HFFc6 (cell line): ENCODE results near the gene REC8. TPM values are rescaled to one million over a fixed set of nuclear protein-coding genes. Genes with fewer than 3 reads are reported as not detected.

Experiments used
- DNase-seq: peaks from one replicate; pipeline ENCODE4 v3.0.0-alpha.2; 2018
- H3K27ac Mint-ChIP-seq: 2 replicates; pipeline ENCODE4 v1.8.0; 2020; ENCODE audit warnings: mild to moderate bottlenecking, mixed read lengths
- H3K27me3 Mint-ChIP-seq: 2 replicates; pipeline ENCODE4 v1.8.0; 2021; ENCODE audit warnings: mild to moderate bottlenecking, moderate library complexity, mixed read lengths; ENCODE audit not compliant: insufficient read depth
- H3K36me3 Mint-ChIP-seq: 2 replicates; pipeline ENCODE4 v1.8.0; 2021; ENCODE audit warnings: low read depth, mixed read lengths
- H3K4me1 Mint-ChIP-seq: 2 replicates; pipeline ENCODE4 v1.8.0; 2020; ENCODE audit warnings: low read depth, mixed read lengths
- H3K4me3 Mint-ChIP-seq: 2 replicates; pipeline ENCODE4 v1.8.0; 2020; ENCODE audit warnings: mild to moderate bottlenecking, moderate library complexity, mixed read lengths
- H3K9me3 Mint-ChIP-seq: 2 replicates; pipeline ENCODE4 v1.8.0; 2020; ENCODE audit warnings: mild to moderate bottlenecking, mixed read lengths
- total RNA-seq, 6 experiments: library from RNA; stranded (reverse); fragmentation: NEBNext Ultra II Directional; extraction: Animal tissue kit (Norgen Biotek cat#: 25700); gene quantifications; 2 replicates in 1 of 6; 3 replicates in 5 of 6; pipeline ENCODE4 v1.2.3, GENCODE V29; 2021
- TF ChIP-seq, protein P1 (sequence below): fragments of 200-600 bp; sonication (generic); IDR thresholded peaks from 2 replicates; pipeline ENCODE4 v1.5.0; 2021; ENCODE audit warnings: antibody characterized with exemption, mild to moderate bottlenecking

REC8 gene
- total RNA-seq, 6 experiments from 2014 or later = 2.9 to 3.9 (median 3.2) TPM

DNA sequence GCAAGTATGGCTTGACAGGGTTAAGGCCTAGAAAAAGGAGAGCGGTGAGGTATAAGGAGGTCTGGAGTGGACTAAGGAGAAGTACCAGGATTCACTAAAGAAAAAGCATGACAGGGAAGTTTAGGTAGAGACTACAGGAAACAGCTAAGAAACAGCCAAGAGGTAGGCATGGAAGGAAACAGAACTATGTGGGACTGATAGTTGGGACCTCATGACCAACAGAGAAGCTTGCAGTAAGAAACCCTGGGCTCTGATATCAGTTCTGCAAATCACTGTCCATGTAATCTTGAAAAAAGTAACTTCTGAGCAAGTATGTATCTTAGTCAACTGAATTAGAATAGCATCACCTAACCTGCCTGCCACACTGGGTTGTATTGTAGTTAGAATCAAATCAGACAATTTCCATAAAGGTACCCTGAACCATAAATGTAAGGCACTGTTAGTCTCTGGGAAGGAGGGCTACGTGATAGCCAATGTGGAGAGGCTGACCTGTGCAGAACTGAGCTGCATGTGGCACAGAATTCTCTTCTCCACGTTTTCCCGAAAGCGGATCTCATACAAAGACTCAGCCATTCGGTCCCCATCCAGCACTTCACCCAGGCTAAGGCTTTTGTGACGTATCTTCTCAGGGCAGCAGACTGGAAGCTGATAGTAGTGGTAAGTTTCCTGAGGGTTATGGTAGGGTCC, 22.4 kb downstream of the REC8 start:
- Mint-ChIP-seq H3K4me1 (peaks cover 58% of the 10 kb centered on the region), H3K36me3 (peaks cover 36% of the 10 kb centered on the region), H3K9me3 (no peaks in the 10 kb centered on the region), H3K27ac (peak overlapping the region; percentile 95), H3K27me3 (no peaks in the 10 kb centered on the region; the same call in none of the 2 replicates), H3K4me3 (peak overlapping the region; percentile 96)
- DNase-seq = no peak
- TF ChIP-seq, protein P1, sequence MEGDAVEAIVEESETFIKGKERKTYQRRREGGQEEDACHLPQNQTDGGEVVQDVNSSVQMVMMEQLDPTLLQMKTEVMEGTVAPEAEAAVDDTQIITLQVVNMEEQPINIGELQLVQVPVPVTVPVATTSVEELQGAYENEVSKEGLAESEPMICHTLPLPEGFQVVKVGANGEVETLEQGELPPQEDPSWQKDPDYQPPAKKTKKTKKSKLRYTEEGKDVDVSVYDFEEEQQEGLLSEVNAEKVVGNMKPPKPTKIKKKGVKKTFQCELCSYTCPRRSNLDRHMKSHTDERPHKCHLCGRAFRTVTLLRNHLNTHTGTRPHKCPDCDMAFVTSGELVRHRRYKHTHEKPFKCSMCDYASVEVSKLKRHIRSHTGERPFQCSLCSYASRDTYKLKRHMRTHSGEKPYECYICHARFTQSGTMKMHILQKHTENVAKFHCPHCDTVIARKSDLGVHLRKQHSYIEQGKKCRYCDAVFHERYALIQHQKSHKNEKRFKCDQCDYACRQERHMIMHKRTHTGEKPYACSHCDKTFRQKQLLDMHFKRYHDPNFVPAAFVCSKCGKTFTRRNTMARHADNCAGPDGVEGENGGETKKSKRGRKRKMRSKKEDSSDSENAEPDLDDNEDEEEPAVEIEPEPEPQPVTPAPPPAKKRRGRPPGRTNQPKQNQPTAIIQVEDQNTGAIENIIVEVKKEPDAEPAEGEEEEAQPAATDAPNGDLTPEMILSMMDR = no peak

DNA sequence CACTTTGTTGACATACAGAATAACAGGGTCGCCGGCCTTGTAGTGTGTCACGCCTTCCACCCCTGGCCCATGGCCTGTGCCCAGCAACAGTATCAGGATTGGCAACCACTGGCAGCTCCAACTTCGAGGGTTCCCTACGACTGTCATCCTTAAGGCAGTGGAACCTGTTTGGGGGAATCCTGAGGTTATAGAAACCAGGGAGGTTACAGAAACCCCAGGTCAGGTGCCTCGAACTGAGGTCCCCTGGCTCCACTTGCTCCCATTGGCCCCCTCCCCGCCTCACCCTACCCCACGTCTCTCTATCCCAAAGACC, 22.9 kb downstream of the REC8 start:
- no peak for DNase-seq
- peak overlapping the region; percentile 95 for H3K27ac Mint-ChIP-seq
- H3K9me3 Mint-ChIP-seq = no peaks in the 10 kb centered on the region
- TF ChIP-seq, protein P1 = no peak
- H3K4me3 Mint-ChIP-seq = peak overlapping the region; percentile 96
- H3K27me3 Mint-ChIP-seq = no peaks in the 10 kb centered on the region; the same call in none of the 2 replicates
- peaks cover 54% of the 10 kb centered on the region for H3K4me1 Mint-ChIP-seq
- H3K36me3 Mint-ChIP-seq = peaks cover 40% of the 10 kb centered on the region

DNA sequence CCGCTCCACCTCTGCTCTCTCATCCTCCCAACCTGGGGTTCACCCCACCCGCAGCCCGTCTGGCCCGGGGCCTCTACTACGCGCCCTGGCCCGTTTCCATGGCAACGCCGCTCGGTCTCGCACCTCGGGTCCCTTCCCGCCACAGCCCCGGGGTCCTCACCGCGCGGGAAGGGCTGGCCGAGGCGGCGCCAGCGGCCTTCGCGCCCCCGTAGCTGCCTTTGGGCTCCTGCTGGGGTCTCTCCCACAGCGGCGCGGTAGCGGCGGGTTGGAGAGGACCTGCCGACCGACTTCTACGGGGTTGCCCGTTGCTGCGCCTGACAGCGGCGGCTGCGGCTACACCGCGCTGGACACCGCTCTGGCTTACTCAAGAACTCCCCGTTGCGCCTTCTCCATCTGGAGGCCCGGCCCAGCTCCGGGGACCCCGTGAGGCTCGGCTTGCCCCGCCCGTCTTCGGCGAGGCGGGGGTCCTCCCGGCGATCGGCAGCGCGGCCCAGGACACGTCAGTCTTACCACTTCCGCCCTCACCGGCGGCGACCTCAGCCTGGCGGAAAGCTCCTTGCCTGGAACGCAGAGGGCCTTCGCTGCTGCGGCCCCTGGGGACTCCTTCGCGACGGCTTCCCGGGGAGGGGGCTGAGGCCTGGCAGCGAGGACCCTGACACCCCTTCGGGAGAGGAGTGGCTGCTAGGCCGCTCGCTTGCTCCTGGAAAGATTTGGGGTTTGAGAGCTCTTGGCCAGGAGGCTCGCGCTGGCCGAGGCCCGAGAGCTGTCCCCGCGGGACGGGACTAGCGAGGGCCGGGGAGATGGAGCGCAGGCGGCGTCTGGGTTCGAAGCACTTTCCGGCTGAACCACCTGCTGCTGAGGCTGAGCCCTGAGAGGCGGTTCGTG, 23.5 kb downstream of the REC8 start, which contains the start of gene TM9SF1:
TM9SF1 (minus strand) TSS at position 256 of the 885 bp plus-strand sequence. CDS start 422 bp downstream, outside the sequence.
- H3K27ac Mint-ChIP-seq = peak within 1 kb of the TSS; percentile 95
- H3K36me3 Mint-ChIP-seq = peaks cover 39% of the 10 kb centered on the region
- no peaks in the 10 kb centered on the region for H3K9me3 Mint-ChIP-seq
- peak; percentile 69 for DNase-seq
- TF ChIP-seq, protein P1 = no peak
- H3K27me3 Mint-ChIP-seq = no peaks in the 10 kb centered on the region; the same call in none of the 2 replicates
- peak within 1 kb of the TSS; percentile 96 for H3K4me3 Mint-ChIP-seq
- peaks cover 51% of the 10 kb centered on the region for H3K4me1 Mint-ChIP-seq

DNA sequence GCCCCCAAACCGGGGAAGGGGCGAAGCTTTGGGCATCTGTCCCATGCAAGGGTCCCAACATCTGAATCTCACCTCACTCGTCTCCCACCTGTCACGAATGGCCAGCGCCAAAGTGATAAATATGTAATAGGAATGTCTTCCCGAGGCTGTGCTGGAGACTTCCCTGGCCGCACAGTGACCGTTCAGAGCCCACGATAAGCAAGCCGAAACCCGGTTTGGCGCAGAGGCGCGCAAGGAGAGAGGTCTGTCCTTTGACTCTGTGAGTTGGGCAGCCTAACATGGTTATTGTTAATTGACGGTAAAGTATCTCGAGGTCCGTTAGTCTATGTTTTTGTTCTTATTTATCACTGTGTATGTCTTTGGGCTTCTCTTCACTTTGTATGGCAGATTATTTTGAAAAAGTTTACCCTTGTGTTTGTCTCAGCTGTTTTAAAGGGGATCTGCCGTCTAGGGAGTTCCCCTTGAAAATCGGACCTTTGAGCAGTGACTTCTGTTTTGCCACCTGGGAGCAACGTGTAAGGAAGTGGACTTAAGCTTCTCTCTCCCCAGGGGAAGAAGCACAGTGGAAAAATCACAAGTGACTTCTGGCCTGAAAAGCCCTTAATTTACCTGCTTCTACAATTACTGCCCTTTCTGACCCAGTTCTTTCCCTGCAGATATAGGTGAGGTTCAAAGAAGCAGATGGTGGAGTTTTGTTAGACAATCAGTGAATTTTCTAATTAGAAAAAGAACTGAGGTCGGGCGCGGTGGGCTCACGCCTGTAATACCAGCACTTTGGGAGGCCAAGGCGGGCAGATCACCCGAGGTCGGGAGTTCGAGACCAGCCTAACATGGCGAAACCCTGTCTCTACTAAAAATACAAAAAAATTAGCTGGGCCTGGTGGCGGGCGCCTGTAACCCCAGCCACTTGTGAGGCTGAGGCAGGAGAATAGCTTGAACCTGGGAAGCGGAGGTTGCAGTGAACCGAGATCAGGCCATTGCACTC, 24.5 kb downstream of the REC8 start:
- Mint-ChIP-seq H3K4me3 (peak overlapping the region; percentile 96), H3K36me3 (peaks cover 42% of the 10 kb centered on the region), H3K27me3 (no peaks in the 10 kb centered on the region; the same call in none of the 2 replicates), H3K27ac (peak overlapping the region; percentile 95), H3K9me3 (peaks cover 2% of the 10 kb centered on the region; the same call in 1 of the 2 replicates), H3K4me1 (peaks cover 51% of the 10 kb centered on the region)
- DNase-seq = no peak
- TF ChIP-seq, protein P1 = no peak

DNA sequence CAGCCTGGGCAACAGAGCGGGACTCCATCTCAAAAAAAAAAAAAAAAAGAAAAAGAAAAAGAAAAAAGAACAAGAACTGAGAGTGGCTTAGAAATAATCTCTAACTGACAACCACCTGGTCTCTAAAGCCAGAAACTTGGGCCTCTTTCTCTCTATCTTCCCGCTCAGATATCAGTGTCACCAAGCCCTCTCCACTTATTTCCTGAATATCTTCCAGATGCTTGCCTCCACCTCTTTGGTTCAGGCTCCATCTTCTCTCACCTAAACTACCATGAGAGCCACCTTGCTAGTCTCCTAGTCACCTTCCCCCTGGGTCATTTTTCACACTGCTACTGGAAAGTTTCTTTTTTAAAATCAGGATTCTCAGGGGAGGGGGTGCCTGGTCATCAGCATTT, 25.2 kb downstream of the REC8 start:
- H3K9me3 Mint-ChIP-seq = peaks cover 5% of the 10 kb centered on the region; the same call in 1 of the 2 replicates
- peaks cover 48% of the 10 kb centered on the region for H3K4me1 Mint-ChIP-seq
- H3K27me3 Mint-ChIP-seq = no peaks in the 10 kb centered on the region; the same call in none of the 2 replicates
- TF ChIP-seq, protein P1 = no peak
- peaks cover 45% of the 10 kb centered on the region for H3K36me3 Mint-ChIP-seq
- no peak for DNase-seq
- H3K27ac Mint-ChIP-seq = peak overlapping the region; percentile 95
- peak overlapping the region; percentile 96 for H3K4me3 Mint-ChIP-seq
